Stimulated activated CD4-positive, alpha-beta T cell treated with anti-CD3 and anti-CD28 coated beads, TNF-alpha, amount 100 ng/mL, for 48 hours (primary cell): ENCODE measurements around the gene ANKRD13D.
"Not testable (repeated sequence)": the region's sequence is repeated elsewhere in the genome, so short reads cannot be mapped to it uniquely, and the experiment has no call there.

Experiments used
- DNase-seq, 3 donors: peaks; one replicate each; pipeline ENCODE4 v3.0.0-alpha.2; 2020; ENCODE audit warnings: low read depth in 3 of 3

Gene ANKRD13D

DNA sequence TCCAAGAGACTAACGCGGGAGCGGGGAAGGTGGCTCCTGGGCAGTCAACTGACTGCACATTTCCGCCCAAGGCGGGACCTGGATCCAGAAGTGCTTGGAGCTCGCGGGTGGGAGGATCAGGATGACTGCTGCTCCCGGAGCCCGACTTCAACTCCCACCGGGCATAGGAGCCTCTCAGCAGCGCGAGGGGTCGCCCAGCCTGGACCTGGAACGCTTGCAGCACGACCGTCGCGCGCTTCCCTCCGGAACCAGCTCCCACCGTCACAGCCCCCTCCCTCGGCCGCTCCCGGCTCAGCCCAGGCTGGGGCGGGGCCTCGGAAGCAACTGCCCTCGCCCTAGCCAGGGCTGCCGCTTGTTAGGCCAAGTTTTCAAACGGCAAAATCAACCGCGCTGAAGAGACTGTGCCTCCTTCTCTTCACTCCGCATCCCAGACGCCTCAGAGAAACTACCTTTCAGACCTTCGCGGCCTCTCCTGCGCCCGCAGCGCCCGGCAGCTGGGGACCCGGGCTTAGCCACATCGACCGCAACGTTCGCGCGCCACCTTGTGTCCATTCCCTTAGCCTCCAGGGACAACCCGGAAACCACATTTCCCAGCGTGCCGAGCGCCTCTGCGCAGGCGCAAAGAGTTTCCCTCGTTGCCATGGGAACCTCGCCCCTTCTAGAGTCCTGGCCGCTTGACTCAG is 28.2 kb downstream of the ANKRD13D start:
- peak; percentile 98 to 99 (median 98) for DNase-seq

DNA sequence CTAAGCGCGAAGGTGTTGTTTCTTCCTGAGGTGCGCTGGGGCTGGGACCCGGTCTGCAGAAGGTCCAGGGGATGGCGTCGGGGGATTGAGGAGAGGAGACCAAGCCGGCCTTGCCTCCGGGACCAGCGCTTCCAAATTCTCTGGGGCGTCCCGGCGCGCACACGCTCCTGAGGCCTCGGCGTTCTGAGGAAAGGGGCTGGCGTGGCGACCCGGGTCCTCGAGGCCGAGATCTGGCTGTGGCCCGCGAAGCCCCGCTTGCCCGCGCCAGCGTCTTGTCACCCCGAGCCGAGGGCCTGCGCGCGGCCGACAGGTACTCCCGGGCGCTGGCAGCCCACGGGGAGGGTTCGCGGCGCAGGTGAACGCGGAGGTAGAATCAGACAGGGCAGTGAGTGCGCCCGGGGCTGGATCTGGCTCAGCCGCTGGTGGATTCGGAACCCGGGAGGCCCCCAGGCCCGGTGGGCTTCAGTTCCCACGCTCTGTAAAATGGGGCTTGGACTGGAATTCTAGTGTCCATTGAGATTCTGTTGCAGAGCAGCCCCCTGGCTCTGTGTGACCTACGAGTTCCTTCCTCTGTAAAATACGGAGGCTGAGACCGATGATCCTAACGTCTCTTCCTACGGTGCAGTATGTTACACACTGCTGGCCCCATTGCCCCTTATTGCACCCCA is 28.9 kb downstream of the ANKRD13D start:
- no peak for DNase-seq

DNA sequence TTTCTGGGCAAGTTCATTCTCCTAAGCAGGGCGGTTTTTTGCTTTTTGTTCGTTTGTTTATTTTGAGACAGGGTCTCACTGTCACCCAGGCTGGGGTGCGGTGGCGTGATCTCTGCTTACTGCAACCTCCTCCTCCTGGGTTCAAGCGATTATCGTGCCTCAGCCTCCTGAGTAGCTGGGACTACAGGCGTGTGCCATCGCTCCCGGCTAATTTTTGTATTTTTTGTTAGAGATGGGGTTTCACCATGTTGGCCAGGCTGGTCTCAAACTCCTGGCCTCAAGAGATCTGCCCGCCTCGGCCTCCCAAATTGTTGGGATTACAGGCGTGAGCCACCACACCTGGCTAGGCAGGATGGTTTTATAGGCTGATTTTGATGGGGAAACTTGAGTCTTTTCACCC is 29.8 kb downstream of the ANKRD13D start:
- DNase-seq: not testable (repeated sequence)

DNA sequence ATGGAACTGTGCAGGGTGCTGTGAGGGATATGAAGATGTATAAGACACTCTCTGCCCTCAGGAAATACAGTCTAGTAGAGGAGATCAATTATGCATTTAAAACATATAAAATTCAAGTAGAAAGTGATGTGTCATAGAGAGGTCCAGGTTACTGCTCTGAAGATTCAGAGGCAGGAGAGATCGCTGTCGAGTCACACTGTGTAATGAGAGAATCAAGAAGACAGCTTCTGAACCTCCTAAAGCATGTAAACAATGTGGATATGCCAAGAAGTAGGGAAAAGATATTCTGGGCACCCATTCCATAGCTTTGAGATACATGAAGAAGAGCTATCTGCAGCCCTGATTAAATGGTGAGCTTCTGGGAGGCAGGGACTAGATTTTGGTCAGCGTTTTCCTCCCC is 30.9 kb downstream of the ANKRD13D start:
- DNase-seq: no peak

DNA sequence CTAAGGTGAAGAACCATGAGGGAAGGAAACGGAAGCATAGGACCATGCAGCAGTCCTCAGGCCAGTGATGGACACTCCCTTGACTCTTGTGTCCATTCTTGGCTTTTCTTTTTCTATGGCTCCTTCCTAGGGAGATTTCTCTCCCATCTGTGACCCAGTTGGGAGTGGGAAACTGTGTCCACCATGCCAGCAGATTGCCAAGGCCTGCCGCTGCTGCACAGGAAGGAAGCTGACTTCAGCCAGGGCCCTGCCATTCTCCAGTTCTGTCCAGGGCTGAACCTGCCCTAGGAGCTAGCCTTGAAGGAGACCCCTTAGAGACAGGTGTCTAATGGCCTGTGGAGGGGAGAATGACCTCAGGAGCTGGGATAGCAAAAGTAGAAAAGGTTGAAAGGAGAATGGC is 31.6 kb downstream of the ANKRD13D start:
- no peak for DNase-seq

DNA sequence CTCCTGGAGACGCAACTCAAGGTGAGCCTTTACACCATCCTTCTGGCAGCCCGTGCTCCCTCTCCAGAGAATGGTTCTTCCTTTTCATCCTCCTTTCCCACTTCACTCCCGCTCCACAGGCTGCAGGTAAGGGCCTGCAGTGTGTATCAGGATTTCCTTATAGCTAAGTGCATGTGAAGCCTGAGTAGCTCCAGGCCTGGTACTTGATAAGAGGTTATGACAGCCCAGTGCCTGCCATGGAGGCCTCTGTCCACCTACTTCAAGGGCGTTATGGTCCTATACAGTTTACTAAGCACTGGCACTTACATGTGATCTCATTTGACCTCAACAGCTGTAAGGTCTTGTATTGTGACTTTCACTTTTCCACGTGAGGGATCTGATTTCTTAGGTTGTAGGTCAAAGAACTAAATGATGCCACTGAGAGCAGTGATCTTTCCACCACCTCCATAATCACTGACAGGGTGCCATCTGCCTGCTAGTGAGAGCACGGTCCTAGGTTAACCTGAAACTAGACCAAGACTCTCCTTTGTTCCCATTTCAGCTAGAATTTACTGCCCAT is 32.3 kb downstream of the ANKRD13D start:
- DNase-seq: no peak

DNA sequence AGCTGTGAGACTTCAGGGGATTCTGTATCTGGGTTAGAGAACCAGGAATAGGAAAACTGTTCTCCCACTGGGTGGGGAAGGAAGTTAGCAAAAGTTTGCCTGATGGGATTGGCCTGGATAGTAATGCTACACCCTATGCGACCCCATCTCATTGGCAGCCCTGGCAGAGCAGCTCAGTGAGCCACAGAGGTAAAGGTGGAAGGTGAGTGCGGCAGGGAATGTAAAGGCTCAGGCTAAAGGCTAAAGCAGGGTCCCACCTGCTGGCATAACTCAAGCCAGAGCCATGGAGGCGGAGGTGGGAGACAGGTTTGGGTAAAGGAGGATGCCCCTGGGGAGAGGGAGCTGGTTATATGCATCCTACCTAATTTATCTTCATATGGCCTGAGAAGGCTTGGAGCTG is 32.9 kb downstream of the ANKRD13D start:
- no peak for DNase-seq

DNA sequence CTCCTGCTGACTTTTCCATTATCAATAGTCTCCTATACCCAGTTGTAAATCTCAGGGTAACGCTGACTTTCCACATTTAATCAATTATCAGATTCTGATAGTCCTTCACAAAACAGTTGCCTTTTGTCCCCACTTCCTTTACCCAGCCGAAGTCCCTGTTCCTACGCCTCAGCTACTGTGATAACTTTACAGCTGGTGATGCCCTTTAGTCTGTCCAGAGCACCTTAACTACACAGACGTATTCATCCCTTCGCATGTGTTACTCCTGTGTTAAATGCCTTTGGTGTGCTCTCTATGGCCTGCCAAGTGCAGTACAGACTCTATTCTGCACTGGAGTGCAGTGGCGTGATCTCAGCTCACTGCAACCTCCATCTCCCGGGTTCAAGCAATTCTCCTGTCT is 34.4 kb downstream of the ANKRD13D start:
- DNase-seq: no peak

DNA sequence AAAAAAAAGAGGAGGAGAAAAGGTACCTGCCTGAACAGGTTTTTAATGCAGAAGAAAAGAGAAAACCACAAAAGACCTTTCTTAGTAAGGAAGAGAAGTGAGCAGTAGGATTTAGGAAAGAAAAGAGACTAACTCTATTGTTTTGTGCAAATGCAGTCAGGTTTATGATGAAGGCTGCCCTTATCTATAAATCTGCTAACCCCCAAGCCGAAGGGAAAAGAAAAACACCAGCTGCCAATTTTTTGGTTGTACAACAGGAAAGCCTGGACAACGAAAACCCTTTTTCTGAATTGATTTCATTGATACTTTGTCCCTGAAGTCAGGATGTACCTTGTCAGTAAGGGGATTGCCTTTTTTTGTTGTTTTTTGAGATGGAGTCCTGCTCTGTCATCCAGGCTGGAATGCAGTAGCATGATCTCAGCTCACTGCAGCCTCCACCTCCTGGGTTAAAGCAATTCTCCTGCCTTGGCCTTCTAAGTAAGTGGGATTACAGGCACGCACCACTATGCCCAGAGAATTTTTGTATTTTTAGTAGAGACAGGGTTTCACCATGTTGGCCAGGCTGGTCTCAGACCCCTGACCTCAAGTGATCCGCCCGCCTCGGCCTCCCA is 43.1 kb downstream of the ANKRD13D start:
- no peak for DNase-seq

DNA sequence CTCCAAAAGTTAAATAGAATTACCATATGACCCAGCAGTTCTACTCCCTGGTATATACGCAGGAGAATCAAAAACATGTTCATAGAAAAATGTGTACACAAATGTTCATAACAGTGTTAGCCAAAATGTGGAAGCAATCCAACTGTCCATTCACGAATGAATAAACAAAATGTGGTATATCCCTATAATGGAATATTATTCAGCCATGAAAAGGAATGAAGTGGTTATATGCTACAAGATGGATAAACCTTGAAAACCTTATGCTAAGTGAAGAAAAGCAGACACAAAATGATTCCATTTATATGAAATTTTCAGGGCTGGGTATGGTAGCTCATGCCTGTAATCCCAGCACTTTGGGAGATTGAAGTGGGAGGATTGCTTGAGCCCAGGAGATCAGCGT is 48.2 kb downstream of the ANKRD13D start:
- DNase-seq: no peak

DNA sequence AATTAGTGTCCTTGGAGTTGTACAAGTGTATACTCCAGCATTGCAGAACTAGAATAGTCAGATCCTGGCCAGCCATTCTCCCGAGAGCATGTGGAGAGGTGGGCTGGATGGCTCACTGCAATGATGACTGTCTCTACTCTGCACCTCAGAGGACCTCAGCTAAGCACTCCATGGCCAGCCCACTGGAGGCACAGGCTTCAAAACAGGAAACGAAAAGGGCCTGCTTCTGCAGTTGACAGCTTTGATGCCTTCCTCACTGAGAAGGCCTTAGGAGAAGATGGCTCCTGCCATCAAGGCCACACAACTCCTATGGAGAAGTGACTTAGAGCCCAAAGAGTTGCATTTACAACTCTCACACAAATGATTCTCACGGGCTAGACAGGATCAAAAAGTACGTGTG is 55.2 kb downstream of the ANKRD13D start:
- no peak for DNase-seq

DNA sequence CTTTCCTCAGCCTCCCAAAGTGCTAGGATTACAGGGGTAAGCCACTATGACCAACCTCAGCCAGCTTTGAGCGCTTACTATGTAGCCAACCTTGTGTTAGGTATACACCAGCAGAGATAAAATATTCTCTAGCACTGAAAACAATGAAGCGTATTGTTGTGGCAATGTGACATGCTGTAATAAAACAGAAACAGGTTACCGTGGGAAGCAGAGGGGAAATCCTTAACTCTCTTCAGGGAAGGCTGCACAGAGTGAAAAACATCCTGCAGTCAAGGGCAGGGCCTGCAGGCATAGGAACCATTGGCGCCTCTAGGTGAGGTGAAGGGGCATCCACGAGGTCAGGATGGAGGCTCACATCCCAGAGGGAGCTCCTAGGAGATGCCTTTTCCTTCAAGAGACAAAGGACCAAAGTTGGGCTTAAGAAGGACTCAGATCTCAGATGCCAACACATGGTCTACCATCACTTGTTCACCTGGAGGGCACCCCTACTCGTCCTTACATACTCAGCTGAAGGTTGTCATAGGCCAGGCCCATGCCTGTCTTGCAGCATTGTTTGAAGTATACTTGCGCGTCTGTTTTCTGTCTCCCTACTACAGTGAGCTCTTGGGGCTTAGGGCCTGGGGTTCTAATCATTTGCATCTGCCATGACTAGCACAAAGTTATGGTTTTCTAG is 56.3 kb downstream of the ANKRD13D start:
- DNase-seq: no peak

DNA sequence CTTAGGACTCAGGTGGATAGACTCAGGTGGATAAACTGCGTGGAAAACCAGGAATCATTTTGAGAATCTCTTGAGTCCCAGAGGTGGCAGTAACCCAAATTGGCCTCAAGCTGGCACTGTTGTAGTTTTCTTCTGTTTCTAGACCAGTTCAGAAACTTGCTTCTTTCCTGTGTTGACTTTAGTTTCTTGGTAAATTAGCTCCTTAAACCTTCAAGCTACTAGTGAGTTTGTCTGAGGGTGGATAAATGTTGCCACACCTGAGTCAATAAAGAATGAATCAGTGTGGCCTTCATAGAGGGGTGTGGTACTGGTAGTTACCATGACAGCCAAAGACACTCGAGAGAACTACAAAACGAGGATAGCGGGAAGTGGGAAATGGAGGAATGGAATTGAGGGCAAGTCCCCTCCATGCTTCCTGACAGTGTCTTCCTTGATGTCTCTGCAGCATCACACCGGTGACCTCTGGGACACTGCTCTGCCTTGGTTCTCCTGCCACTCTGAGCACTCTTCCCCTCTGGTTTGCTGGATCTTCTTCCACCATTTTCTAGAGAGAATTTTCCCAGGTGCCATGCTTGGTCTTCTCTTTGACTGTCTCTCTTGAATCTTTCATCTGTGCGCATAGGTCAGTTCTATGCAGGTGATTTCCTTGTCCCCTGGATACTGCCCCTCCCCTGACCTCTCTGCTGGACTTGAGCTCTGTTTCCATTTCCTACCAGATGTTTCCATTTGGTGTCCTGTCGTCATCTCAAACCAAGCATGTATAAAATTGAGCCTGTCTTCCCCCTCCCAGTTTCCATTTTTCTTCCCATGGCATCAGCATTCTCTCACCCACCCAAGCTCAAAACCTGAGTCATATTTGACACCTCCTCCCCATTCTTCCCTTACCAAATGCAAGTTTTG is 57.1 kb downstream of the ANKRD13D start:
- no peak for DNase-seq

DNA sequence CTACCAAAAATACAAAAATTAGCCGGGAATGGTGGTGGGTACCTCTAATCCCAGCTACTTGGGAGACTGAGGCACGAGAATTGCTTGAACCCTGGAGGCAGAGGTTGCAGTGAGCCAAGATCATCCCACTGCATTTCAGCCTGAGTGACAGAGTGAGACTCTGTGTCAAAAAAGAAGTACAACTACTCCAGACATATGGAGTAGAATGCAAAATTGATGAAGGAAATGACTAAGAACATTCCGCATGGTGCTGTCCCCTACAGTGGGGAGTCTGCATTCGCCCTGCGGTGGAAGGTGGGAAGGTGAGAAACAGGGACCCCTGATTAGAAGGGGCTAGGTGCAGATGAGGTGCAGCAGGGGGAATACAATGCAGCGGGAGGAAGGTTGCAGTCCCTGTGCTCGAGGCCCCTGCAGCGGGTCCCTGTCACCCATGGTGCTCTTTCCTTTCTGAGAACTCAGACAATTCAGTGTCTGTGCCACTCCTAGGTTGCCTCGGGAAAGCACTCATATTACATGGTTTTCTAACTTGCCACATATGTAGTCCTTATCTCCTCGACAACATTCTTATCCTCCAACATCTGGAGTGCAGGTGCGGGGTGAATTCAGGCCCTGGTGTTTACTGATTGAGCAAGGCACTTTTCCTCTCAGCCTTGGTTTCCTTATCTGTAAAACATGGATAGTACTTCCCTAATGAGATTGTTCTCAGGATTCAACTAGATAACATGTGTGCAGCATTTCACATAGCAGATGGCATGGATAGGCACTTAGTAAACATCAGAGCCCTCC is 59.1 kb downstream of the ANKRD13D start:
- DNase-seq: no peak

DNA sequence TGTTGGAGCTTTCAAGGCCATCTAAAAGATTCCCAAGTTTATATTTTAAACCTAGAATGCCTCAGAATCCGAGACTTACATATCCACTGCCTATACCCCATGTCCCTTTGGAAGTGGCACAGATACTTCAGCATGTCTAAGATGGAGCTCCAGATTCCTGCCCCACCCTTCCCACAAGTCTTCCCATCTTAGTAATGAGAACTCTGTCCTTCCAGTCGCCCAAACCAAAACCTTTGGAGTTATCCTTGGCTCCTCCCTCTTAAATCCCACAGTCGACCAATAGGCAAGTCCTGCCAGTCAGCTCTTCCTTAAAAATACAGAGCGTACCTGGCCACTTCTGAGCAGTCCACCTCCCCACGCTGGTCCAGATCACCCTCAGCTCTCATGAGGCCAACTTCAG is 59.9 kb downstream of the ANKRD13D start:
- DNase-seq: no peak

DNA sequence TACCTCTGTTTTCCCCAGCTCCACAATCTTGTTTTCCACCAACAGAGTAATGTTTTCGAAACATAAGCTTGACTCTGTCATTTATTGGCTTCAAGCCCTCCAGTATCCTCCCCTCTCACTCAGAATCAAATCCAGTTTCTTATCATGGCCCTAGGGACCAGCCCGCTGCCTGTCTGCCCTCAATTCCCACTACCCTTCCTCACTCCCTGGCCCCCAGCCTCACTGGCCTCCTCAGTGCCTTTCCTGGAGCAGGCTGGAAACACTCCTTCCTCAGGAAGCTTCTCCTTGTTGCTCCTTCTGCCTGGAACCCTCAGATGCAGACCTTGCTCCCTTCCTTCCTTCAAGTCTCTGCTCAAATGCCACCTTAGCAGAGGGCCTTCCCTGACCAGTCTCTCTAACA is 60.4 kb downstream of the ANKRD13D start:
- no peak for DNase-seq

DNA sequence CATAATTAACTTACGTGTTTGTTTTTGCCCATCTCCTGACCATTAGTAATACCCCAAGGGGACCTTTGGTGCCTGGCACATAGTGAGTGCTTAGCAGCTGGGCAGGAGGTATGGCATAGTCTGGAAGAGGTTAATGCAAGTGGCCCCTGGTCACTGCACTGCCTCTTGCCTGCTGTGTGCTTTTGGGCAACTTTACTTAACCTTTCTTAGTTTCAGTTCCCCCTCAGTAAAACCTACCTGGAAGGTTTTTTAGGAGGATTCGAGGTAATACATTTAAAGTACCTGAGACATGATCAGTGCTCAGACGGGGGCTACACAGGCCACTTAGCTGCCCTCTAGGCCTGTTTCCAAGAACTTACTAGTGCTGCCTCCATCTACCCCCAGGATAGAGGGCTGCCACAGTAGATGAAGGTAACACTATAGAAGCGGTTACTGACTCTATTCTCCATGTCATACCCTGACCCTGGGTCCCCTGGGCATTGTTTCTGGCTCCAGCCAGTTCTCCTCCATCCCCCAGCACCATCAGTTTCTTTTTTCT is 60.9 kb downstream of the ANKRD13D start:
- DNase-seq: no peak

DNA sequence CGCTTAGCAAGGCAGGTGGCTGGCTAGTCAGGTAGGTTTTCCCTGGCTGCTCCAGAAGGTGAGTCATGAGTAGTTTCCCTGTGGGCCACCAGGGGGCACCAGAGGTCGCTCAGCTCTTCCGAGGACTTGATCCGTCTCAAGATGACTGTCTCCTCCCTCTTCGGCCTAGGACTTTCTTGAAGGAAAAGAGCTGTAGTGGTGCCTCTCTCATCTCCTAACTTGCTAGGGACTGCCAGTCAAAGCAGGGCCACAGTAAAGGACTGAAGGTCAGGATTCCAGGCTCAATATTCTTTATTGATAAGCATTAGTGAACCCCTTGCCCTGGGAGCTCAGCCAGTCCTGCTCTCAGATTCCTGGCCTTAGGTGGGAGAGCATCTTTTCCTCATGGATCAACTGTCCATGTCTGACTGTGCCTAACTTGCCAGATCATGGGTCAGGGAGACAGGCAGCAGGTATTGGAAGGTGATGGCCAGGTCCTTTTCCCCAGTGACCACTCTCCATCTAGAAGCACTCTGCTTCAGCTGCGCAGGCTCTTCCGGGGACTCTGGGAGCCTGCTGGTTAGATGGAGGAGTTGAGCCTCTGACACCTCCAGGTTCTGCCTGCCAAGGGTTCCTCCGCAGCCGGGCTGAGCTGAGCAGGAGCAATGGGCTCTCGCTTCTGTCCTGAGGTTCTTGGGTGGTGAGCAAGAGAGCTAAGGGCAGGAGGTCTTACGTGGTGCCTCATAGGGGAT is 62.3 kb downstream of the ANKRD13D start:
- DNase-seq: no peak
